ENCODE measurements around the gene SPART. TPM values are rescaled to one million over a fixed set of nuclear protein-coding genes. Genes with fewer than 3 reads are reported as not detected.

Gene SPART
- total RNA-seq, 1 donor from 2014 or later, result 14.6 TPM

DNA sequence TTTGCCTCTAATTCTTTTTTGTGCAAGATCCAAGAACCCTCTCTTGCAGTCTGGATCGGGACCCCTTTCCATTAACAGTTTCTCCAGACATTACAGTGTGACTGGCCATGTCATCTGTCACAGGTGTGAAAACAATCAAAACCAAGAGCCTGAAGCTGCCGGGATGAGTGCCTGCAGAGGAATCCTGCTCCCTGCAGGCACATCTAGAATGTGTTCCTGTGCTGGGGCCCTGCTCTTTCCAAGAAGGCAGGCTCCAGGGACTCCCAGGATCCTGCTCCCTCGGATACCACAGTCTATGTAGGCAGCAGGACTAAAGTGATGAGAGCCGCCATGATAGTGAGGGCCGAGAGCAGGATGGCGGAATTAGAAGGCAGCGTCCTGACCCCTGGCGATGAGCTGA is 87.4 kb downstream of the SPART start:
- no peak for ATAC-seq
- DNase-seq (ENCODE audit: low spot score), result no peak

Other genes with a start within 250 kb of the SPART start
- gene DCLK1, start 215.0 kb downstream of the SPART start, total RNA-seq, result not detected
- gene SOHLH2, start 131.8 kb downstream of the SPART start, total RNA-seq, result not detected
- 0.08 TPM for gene CCDC169, start 48.6 kb downstream of the SPART start, total RNA-seq
- gene CCNA1, start 86.1 kb upstream of the SPART start, total RNA-seq, result 0.10 TPM